Thoracic aorta (tissue), 2 donors: ENCODE data around the gene BRD3. TPM values are rescaled to one million over a fixed set of nuclear protein-coding genes. Genes with fewer than 3 reads are reported as not detected.

Experiments used
- ATAC-seq: fragments of 150-250 bp; one replicate; pipeline ENCODE4 v1.8.0; 2017; ENCODE audit warnings: low read depth; ENCODE audit not compliant: insufficient number of reproducible peaks, low FRiP score
- DNase-seq: peaks from one replicate; pipeline ENCODE4 v3.0.0-alpha.2; 2020; ENCODE audit warnings: low spot score
- H3K27ac ChIP-seq, 2 donors: fragments of 200-600 bp; sonication (generic); 1 replicate in 1 of 2; 2 replicates in 1 of 2; pipeline ENCODE4 v1.5.1; 2016; ENCODE audit warnings: mild to moderate bottlenecking in 2 of 2, moderate library complexity in 2 of 2
- H3K27me3 ChIP-seq: fragments of 200-600 bp; sonication (generic); replicated peaks from 2 replicates; pipeline ENCODE4 v1.6.0; 2016; ENCODE audit warnings: mild to moderate bottlenecking; ENCODE audit not compliant: insufficient read depth
- H3K36me3 ChIP-seq: fragments of 200-600 bp; sonication (generic); one replicate; pipeline ENCODE4 v1.5.1; 2016
- H3K4me1 ChIP-seq, 2 donors: fragments of 200-600 bp; sonication (generic); 1 replicate in 1 of 2; 2 replicates in 1 of 2; pipeline versions ENCODE4 v1.5.1 to v1.6.0; 2016; ENCODE audit warnings: low read depth in 2 of 2, mild to moderate bottlenecking in 1 of 2; ENCODE audit not compliant: control insufficient read depth in 1 of 2
- H3K4me3 ChIP-seq: fragments of 200-600 bp; sonication (generic); 2 replicates; pipeline ENCODE4 v1.5.1; 2016; ENCODE audit warnings: mild to moderate bottlenecking
- H3K9me3 ChIP-seq: fragments of 200-600 bp; sonication (generic); 2 replicates; pipeline ENCODE4 v1.5.1; 2016
- total RNA-seq, 2 donors: library from RNA; depleted of rRNA; stranded (reverse); fragments of >200 nt; gene quantifications; one replicate each; pipeline versions ENCODE4 v1.1.0 to v1.2.3, GENCODE V29; 2016
- TF ChIP-seq, protein P1 (sequence below): fragments of 200-600 bp; sonication (generic); IDR thresholded peaks from one replicate; pipeline ENCODE4 v1.5.1; 2019; ENCODE audit warnings: antibody characterized with exemption

BRD3 gene
- total RNA-seq, 2 donors from 2014 or later = 22.1 to 47.9 TPM

GRCh38 chr9:133999851-134000265, 68.0 kb downstream of the BRD3 start:
- no peak for ATAC-seq
- H3K4me3 ChIP-seq = no peak overlapping the region

DNA sequence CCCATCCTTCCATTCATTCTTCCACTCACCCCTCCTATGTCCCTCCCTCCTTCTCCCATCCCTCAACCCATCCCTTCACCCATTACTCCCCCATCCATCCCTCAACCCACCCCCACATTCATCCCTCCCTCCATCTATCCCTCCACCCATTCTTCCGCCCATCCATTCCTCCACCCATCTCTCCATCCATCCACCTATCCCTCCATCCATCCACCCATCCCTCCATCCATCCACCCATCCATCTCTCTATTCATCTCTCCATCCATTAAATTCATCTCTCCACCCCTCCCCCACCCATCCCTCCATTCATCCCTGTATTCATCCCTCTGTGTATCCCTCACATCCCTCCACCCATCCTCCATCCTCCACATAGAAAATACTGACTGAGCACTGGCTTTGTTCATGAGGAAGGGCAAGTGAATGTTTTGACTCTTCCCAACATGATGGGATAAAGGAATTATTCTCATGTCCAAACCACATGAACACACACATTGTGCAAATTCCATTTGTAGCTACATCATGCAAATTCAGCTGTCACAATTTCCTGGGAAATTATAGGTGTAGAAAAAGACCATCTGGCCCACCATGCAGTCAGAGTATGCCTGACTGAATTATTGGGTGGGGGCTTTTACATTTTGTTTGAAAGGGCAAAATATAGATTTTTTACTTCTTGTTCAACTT, 68.8 kb downstream of the BRD3 start:
- H3K27me3 ChIP-seq = no peaks in the 10 kb centered on the region
- no peak overlapping the region for H3K4me3 ChIP-seq
- no peaks in the 10 kb centered on the region for H3K36me3 ChIP-seq
- no peak overlapping the region for H3K27ac ChIP-seq
- TF ChIP-seq, protein P1, sequence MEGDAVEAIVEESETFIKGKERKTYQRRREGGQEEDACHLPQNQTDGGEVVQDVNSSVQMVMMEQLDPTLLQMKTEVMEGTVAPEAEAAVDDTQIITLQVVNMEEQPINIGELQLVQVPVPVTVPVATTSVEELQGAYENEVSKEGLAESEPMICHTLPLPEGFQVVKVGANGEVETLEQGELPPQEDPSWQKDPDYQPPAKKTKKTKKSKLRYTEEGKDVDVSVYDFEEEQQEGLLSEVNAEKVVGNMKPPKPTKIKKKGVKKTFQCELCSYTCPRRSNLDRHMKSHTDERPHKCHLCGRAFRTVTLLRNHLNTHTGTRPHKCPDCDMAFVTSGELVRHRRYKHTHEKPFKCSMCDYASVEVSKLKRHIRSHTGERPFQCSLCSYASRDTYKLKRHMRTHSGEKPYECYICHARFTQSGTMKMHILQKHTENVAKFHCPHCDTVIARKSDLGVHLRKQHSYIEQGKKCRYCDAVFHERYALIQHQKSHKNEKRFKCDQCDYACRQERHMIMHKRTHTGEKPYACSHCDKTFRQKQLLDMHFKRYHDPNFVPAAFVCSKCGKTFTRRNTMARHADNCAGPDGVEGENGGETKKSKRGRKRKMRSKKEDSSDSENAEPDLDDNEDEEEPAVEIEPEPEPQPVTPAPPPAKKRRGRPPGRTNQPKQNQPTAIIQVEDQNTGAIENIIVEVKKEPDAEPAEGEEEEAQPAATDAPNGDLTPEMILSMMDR = no peak
- H3K4me1 ChIP-seq = peaks cover 0 to 8% of the 10 kb centered on the region in 2 donors
- no peak for ATAC-seq
- DNase-seq = no peak
- H3K9me3 ChIP-seq = no peaks in the 10 kb centered on the region

More at GRCh38 chr9:133999851-134000265, 68.0 kb downstream of the BRD3 start:
- H3K27ac ChIP-seq = no peak overlapping the region
- H3K36me3 ChIP-seq = no peaks in the 10 kb centered on the region
- TF ChIP-seq, protein P1 = no peak
- H3K27me3 ChIP-seq = no peaks in the 10 kb centered on the region
- peaks cover 0 to 7% of the 10 kb centered on the region in 2 donors for H3K4me1 ChIP-seq
- H3K9me3 ChIP-seq = no peaks in the 10 kb centered on the region
- DNase-seq = no peak

DNA sequence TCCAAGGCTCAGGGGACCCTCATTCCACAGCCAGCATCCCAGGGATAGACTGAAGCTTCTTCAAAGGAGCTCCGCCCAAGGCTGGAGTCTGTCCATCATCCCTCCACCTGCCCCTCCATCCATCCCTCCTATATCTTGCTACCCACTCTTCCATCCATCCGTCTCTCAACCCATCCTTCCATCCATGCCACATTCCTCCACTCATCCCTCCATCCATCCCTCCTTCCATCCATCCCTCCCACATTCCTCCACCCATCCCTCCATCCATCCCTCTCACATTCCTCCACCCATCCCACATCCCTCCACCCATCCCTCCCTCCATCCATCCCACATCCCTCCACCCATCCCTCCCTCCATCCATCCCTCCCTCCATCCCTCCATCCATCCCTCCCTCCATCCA, 70.2 kb downstream of the BRD3 start:
- TF ChIP-seq, protein P1 = no peak
- no peak for DNase-seq
- Histone ChIP-seq H3K4me3 (no peak overlapping the region), H3K27me3 (no peaks in the 10 kb centered on the region), H3K27ac (no peak overlapping the region), H3K4me1 (peaks cover 4 to 18% of the 10 kb centered on the region in 2 donors), H3K36me3 (no peaks in the 10 kb centered on the region), H3K9me3 (no peaks in the 10 kb centered on the region)
- no peak for ATAC-seq

GRCh38 chr9:133996531-133997520, 71.0 kb downstream of the BRD3 start:
- TF ChIP-seq, protein P1 = no peak
- DNase-seq (no peak), ATAC-seq (no peak)

More at GRCh38 chr9:133996531-133997520, 71.0 kb downstream of the BRD3 start:
- no peak overlapping the region for H3K27ac ChIP-seq
- H3K36me3 ChIP-seq = no peaks in the 10 kb centered on the region
- H3K9me3 ChIP-seq = no peaks in the 10 kb centered on the region
- no peaks in the 10 kb centered on the region for H3K27me3 ChIP-seq
- H3K4me1 ChIP-seq = peaks cover 4 to 18% of the 10 kb centered on the region in 2 donors
- no peak overlapping the region for H3K4me3 ChIP-seq
